Activated CD8-positive, alpha-beta memory T cell treated with anti-CD3 and anti-CD28 coated beads for 48 hours (primary cell): ENCODE data around the gene MTO1.
"Not testable (repeated sequence)": the region's sequence is repeated elsewhere in the genome, so short reads cannot be mapped to it uniquely, and the experiment has no call there.

Experiments
- DNase-seq, 3 experiments: peaks; one replicate each; pipeline ENCODE4 v3.0.0-alpha.2; 2020; ENCODE audit warnings: low read depth in 2 of 3, low spot score in 2 of 3

MTO1 gene

DNA sequence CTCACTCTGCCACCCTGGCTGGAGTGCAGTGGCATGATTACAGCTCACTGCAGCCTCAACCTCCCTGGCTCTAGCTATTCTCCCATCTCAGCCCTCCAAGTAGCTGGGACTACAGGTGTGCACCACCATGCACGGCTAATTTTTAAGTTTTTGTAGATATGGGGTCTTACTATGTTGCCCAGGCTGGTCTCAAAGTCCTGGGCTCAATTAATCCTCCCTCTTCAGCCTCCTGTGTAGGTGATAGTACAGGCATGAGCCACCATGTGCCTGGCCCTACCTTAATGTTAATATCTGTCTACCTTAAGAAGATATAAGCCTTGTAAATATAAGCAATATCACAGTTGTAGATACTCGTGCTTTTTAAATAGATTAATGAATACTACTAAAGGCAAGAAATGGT, 42.6 kb downstream of the MTO1 start:
- DNase-seq, result no peak

DNA sequence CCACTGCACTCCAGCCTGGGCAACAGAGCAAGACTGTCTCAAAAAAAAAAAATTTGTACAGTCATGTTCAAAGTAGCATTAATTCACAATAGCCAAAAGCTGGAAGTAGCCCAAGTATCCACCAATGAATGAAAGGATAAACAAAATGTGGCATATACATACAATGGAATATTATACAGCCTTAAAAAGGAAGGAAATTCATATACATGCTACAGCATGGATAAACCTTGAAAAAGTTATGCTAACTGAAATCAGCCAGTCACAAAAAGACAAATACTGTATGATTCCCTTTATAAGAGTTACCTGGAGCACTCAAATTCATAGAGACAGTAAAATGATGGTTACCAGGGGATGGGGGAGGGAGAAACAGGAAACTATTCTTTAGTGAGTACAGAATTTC, 43.6 kb downstream of the MTO1 start:
- DNase-seq, result no peak

DNA sequence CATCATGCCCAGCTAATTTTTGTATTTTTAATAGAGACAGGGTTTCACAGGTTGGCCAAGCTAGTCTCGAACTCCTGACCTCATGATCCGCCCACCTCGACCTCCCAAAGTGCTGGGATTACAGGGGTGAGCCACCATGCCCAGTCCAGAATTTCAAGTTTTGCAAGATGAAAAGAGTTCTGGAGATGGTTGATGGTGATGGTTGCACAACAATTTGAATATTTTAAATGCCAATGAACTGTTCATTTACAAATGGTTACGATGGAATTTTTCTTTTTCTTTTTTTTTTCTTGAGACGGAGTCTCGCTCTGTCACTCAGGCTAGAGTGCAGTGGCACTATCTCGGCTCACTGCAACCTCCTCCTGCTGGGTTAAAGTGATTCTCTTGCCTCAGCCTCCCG, 44.2 kb downstream of the MTO1 start:
- DNase-seq, result not testable (repeated sequence)

DNA sequence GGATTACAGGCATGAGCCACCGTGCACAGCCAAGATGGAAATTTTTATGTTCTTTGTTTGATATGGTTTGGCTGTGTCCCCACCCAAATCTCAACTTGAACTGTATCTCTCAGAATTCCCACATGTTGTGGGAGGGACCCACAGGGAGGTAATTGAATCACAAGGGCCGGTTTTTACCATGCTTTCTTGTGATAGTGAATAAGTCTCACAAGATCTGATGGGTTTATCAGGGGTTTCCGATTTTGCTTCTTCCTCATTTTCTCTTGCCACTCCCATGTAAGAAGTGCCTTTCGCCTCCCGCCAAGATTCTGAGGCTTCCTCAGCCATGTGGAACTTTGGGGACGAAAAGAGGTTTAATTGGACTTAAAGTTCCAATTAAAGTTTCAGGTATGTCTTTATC, 44.7 kb downstream of the MTO1 start:
- DNase-seq, result no peak

DNA sequence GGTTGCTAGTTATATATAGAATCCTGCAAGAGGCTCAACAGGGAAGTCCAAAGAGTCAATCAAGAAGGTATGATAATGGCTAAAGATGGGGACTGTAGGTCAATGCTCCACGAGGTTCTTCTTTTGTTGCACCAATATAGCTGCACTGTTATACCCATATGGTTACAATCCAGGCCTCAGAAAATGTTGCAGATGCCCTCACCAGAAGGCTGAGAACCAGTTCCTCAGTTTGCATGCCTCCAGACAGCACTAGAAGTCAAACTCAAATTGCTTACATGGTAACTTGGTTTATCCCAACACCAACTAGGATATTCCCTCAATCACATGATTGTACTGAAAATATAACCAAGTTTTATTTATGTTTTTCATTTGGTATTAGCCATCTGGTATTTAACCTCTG, 47.2 kb downstream of the MTO1 start:
- DNase-seq, result no peak

DNA sequence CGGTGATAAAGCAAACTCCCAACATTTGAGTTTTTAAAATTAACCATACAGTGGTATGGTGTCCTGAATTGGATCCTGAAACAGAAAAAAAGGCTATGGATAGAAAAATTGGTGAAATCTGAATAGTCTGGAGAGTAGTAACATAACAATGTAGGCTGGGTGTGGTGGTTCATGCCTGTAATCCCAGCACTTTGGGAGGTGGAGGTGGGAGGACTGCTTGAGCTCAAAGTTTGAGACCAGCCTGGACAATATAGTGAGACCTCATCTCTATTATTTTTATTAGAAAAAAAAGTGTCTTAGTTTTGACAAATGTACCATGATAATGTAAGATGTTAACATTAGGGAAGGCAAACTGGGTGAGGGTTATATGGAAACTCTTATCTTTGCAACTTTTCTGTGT, 48.3 kb downstream of the MTO1 start:
- no peak for DNase-seq

DNA sequence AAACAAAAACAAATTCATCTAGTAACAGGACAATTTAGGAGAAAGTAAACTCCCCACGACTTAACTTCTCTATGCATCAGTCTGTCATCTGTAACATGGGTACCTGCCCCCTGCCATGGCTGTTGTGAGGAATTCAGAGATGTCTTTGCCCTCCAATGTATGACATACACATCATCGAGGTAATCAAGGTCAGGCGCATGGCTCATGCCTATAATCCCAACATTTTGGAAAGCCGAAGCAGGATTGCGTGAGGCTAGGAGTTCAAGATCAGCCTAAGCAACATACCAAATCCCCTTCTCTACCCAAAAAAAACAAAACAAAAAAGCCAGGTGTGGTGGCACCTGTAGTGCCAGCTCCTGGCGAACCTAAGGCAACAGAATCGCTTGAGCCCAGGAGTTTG, 50.3 kb downstream of the MTO1 start:
- DNase-seq, result no peak

DNA sequence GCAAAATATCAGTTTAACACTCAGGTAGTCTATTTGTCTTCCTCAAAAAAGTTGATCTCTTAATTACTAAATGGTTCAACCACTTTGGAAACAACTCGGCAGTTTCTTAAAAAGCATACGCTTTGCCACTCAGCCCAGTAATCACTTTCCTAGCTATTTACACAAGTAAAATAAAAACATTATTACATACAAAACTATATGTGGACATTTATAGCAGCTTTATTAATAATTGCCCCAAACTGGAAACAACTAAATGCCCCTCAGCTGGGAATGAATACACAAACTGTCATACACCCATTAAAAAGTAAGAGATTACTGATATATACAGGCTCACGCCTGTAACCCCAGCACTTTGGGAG, 51.9 kb downstream of the MTO1 start:
- no peak for DNase-seq

DNA sequence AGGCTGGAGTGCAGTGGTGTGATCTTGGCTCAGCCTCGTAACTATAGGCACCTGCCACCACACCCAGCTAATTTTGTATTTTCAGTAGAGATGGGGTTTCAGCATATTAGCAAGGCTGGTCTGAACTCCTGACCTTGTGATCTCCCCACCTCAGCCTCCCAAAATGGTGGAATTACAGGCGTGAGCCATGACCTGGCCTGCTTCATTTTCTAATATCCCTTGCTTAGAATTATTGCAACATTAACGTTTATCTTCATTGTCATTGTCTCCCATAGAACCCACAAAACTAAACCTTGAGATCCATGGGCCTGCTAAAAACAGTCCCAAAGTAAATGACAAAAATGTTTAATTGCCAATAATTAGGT, 53.2 kb downstream of the MTO1 start:
- DNase-seq, result peak in 1 of 3 experiments; percentile 38

DNA sequence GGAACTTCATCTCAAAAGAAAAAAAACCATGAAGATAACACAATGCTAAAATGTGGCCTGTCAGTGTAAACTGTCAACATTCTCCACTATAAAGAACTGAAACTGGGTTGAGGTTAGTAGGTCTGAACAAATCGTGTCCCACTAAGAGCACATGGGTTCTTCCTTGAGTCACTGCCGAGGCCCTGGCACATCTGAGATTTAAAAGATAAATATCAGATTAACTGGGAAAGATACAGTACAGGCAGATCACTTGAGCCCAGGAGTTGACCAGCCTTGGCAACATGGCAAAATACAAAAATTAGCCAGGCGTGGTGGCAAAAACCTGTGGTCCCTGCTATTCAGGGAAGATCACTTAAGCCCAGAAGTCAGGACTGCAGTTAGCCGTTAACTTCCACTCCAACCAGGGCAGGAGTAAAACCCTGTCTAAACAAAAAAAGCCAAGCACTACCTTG, 53.7 kb downstream of the MTO1 start:
- peak in 1 of 3 experiments; percentile 33 for DNase-seq

DNA sequence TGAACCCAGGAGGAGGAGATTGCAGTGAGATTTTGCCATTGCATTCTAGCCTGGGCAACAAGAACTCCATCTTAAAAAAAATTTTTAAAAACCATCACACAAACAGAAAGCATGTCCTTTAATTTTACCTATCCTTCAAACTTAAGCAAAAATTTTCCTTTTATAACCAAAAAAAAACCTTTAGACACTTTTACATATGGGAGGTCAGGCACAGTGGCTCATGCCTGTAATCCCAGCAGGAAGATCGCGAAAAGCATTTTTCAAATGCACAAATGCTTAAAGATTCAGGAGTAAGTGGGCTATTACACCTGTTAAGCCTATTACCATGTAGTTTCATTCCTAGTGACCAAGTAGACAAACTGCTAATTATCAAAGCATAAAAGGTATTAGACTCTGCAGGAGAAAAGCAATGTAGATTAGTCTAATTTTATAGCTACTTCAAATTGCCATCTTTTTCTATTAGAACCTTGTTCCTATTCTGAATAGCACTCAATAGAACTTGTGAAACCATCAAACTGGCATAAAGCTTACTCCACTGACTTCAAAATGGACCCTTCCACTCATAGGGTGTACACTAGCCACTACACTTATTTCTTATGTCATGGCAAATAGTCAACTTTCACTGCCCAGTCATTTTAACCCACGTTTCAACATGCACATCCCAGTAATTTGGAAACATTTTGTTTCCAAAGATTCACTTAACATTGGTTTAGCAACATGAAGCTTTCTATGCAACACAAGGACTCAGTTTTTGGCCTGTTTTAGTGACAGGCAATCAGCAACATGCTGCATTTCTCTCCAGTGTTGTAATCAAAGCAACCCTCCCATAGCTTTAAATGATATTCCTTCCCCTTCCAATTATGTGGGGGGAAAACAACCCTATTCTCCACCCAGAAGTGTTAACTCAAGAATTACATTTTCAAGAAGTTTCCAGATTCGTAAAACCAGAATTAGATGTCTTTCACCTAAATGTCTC, 55.3 kb downstream of the MTO1 start:
- DNase-seq, result no peak

DNA sequence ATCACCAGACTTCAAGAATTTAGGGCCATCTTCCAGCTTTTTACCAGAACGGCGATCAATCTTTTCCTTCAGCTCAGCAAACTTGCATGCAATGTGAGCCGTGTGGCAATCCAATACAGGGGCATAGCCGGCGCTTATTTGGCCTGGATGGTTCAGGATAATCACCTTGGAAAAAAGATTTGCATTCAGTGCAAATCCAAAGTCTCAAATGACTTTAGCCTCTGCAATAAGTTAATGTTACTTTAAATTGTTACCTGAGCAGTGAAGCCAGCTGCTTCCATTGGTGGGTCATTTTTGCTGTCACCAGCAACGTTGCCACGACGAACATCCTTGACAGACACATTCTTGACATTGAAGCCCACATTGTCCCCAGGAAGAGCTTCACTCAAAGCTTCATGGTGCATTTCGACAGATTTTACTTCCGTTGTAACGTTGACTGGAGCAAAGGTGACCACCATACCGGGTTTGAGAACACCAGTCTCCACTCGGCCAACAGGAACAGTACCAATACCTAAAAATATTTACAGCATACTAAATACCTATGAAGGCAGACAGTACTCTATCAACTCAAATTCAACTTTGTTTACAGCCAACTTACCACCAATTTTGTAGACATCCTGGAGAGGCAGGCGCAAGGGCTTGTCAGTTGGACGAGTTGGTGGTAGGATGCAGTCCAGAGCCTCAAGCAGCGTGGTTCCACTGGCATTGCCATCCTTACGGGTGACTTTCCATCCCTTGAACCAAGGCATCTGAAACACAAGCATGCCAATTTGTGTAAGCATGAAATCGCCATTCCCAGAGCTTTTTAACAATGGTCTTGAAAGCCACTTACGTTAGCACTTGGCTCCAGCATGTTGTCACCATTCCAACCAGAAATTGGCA, 56.8 kb downstream of the MTO1 start:
- DNase-seq, result not testable (repeated sequence)

DNA sequence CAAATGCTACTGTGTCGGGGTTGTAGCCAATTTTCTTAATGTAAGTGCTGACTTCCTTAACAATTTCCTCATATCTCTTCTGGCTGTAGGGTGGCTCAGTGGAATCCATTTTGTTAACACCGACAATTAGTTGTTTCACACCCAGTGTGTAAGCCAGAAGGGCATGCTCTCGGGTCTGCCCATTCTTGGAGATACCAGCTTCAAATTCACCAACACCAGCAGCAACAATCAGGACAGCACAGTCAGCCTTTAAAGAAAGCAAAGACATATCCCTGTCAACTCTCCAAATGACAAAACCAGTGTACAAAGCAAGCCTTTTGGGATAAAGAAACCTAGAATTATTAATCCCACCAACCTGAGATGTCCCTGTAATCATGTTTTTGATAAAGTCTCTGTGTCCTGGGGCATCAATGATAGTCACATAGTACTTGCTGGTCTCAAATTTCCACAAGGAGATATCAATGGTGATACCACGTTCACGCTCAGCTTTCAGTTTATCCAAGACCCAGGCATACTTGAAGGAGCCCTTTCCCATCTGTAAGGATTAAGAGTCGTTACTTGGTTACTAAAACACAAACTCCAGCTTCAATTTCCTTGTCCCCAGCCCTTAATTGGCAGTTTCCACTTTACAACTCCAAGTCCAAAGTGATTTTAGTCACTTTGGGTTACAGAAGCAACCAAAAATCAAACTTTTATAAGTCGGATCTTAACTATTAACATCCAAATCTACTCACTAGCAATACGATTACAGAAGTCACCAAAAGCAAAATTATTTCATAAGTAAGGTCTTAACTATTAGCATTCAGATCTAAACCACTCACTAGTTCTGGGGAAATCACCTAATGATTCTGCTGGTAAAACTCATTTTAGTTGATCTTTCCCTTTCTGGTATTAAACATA, 57.7 kb downstream of the MTO1 start:
- not testable (repeated sequence) for DNase-seq

DNA sequence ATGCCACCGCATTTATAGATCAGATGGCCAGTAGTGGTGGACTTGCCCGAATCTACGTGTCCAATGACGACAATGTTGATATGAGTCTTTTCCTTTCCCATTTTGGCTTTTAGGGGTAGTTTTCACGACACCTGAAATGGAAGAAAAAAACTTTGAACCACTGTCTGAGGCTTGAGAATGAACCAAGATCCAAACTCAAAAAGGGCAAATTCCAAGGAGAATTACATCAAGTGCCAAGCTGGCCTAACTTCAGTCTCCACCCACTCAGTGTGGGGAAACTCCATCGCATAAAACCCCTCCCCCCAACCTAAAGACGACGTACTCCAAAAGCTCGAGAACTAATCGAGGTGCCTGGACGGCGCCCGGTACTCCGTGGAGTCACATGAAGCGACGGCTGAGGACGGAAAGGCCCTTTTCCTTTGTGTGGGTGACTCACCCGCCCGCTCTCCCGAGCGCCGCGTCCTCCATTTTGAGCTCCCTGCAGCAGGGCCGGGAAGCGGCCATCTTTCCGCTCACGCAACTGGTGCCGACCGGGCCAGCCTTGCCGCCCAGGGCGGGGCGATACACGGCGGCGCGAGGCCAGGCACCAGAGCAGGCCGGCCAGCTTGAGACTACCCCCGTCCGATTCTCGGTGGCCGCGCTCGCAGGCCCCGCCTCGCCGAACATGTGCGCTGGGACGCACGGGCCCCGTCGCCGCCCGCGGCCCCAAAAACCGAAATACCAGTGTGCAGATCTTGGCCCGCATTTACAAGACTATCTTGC, 58.6 kb downstream of the MTO1 start:
- DNase-seq, result peak; percentile 67 to 81 (median 70)

DNA sequence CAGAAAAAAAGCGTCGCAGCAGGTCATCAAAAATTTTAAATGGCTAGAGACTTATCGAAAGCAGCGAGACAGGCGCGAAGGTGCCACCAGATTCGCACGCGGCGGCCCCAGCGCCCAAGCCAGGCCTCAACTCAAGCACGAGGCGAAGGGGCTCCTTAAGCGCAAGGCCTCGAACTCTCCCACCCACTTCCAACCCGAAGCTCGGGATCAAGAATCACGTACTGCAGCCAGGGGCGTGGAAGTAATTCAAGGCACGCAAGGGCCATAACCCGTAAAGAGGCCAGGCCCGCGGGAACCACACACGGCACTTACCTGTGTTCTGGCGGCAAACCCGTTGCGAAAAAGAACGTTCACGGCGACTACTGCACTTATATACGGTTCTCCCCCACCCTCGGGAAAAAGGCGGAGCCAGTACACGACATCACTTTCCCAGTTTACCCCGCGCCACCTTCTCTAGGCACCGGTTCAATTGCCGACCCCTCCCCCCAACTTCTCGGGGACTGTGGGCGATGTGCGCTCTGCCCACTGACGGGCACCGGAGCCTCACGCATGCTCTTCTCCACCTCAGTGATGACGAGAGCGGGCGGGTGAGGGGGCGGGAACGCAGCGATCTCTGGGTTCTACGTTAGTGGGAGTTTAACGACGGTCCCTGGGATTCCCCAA, 59.3 kb downstream of the MTO1 start, which contains the start of gene EEF1A1:
TSS of gene EEF1A1 (minus strand) at position 345 of the 663 bp plus-strand sequence. CDS start 1,006 bp downstream, outside the sequence.
- DNase-seq, result peak; percentile 94 to 99 (median 98)

DNA sequence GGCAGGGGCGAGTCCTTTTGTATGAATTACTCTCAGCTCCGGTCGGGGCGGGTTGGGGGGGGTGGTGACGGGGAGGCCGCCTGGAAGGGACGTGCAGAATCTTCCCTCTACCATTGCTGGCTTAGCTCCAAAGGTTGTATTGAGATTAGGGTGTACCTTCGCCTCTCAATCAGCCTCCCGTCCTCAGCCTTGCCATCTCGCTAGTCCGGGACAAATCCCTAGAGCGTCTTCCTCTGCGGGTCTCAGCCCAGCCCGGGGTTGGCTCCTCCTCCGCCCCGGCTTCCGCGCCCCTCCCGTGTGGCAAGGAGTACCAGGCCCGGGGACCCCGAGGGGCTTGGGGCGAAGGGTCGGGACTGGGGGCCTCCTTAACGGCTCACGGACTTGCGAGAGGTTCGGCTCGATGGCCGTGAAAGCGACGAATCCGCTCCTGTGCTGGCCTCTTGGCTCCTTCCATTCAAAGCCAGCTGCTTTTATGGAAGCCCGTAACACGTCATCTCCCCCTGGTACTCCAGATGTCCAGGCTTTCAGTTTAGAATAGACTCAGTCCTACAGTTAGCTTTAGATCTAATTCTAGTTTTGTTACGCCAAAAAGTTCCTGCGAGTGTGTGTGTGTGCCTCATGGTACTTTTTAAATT, 59.9 kb downstream of the MTO1 start:
- DNase-seq, result peak in 2 of 3 experiments; percentile 69 to 82

DNA sequence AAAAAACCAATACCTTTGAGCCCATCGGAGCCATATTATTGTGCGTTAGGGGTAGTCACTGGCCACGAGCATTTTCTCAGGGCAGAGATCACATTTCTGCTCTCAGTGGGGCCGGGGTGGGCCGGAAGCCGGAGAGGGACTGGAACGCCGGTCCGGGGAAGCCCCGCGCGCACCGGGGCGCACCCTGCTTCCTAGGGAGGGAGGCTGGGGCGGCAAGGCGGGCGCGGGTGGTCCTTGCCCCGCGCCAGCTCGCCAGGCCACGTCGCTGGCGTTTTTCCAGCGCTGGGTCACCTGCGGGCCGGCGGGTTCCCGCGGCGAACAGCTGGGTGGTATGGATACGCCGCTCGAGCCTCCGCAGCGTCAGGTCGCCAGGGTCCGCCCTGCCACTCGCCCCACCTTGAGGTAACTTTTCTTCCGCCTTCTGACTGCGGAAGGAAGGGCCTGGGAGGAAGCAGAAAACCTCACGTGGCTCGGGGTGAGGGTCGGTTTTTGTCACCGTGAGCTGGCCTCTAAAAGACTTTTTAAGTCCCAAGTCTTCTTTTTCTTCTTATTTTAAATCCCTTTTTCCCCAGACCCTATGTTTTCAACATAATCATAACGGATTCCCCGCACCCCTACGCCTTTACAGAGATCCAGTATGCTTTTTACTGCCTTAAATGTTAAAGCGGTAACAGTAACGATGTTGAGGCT, 62.0 kb downstream of the MTO1 start:
- peak; percentile 59 to 69 (median 67) for DNase-seq

DNA sequence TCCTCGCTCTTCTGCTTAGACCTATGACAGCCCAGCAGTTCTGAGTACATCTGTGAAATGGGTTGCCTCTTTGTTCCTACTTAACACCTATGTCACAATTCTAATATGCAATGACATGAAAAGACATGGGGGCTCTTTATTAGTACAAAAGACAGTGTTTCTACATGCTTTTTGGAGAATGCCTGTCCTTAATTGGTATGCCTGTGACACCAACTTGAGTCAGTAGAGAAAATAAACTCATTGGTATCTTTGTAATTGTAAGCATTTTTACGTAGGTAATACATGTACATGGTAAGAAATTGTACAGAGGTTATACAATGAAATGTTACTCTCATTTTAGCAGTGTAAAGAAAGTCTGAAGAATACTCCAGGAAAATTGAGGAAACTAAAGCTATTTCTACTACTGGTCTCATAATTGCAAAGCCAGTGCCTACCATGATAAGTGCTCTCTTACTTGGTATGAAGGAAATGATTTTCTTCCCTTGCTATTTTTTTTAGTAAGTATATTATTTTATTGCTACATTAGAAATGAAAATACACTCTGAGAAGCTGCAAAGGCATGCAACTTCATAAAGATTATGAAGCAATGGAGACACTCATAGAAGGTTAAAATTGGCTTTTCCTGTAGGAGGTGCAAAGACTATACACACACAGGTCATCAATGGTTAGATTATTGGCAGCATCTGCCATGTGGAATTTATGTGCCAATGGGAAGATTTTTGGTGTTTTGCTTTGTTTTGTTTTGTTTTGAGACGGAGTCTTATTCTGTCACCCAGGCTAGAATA, 64.2 kb downstream of the MTO1 start:
- DNase-seq, result no peak
